ENCODE data around the gene FAM3C.

DNA sequence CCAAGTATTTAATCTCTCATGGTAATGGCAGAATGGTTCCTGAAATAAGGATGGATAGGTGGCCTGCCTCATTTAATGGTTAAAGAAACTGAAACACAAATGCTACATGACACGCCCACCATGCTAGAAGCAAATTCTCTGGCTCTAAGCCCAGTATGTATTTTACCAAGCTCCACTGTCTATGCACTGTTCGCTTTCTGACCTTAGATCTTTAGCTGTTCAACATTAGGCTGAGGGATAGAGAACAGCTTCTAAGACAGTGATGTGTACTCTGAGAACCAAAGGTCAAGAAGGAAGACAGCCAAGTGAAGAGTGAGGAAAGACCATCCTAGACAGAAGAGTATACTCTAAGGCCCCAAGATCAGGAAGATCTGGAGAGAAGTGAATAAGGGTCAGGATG lies 26.6 kb downstream of the FAM3C start:
- TF ChIP-seq, protein P1, sequence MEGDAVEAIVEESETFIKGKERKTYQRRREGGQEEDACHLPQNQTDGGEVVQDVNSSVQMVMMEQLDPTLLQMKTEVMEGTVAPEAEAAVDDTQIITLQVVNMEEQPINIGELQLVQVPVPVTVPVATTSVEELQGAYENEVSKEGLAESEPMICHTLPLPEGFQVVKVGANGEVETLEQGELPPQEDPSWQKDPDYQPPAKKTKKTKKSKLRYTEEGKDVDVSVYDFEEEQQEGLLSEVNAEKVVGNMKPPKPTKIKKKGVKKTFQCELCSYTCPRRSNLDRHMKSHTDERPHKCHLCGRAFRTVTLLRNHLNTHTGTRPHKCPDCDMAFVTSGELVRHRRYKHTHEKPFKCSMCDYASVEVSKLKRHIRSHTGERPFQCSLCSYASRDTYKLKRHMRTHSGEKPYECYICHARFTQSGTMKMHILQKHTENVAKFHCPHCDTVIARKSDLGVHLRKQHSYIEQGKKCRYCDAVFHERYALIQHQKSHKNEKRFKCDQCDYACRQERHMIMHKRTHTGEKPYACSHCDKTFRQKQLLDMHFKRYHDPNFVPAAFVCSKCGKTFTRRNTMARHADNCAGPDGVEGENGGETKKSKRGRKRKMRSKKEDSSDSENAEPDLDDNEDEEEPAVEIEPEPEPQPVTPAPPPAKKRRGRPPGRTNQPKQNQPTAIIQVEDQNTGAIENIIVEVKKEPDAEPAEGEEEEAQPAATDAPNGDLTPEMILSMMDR (IDR thresholded peaks at IDR 0.05), result no peak
- no peak for TF ChIP-seq POLR2A (IDR thresholded peaks at IDR 0.05)
